GM12878 (cell line): Measurements from ENCODE around the gene ATP2A1. TPM values are rescaled to one million over a fixed set of nuclear protein-coding genes. Genes with fewer than 3 reads are reported as not detected.

Source experiments
- ATAC-seq: fragments of 200-7000 bp; cut with Tn5 transposase; 3 replicates; pipeline ENCODE4 v1.9.1; 2020; ENCODE audit warnings: mild to moderate bottlenecking, moderate library complexity
- BruUV-seq: library from RNA; stranded (reverse); fragments of 400-500 nt; replicated peaks from 2 replicates; lab custom pipeline; 2021; lab: Mats Ljungman, UMichigan
- CTCF ChIA-PET: fragments of 300-600 bp; sonication (Branson Sonifier 250); formaldehyde crosslinking; extraction: SDS; loops from one replicate; lab custom pipeline; 2021; ENCODE audit warnings: inconsistent platforms; lab: Yijun Ruan, JAX
- POLR2A ChIA-PET: fragments of 350-600 bp; formaldehyde crosslinking; extraction: SDS; loops from one replicate; lab custom pipeline; 2021; ENCODE audit warnings: inconsistent platforms; lab: Charles Lee
- RAD21 ChIA-PET: fragments of 300-600 bp; sonication (Branson Sonifier 250); formaldehyde crosslinking; loops from one replicate; lab custom pipeline; 2023; ENCODE audit warnings: antibody characterized with exemption; ENCODE audit not compliant: unreplicated experiment; lab: Charles Lee
- SMC1A ChIA-PET: fragments of 300-600 bp; sonication (Branson Sonifier 250); formaldehyde crosslinking; loops from one replicate; lab custom pipeline; 2023; ENCODE audit not compliant: unreplicated experiment, uncharacterized antibody; lab: Charles Lee
- DNase-seq: peaks from one replicate; pipeline ENCODE4 v3.0.0-alpha.2; 2011; ENCODE audit warnings: low read depth, low spot score
- FAIRE-seq: peaks from 3 replicates; lab custom pipeline; 2011; peaks lifted over from hg19 to GRCh38; lab: Jason Lieb, UNC
- H2AFZ ChIP-seq: 2 replicates; pipeline ENCODE4 v1.6.0; 2011; ENCODE audit warnings: low read depth, low read length, control low read depth; ENCODE audit not compliant: control insufficient read depth
- H3K27ac ChIP-seq: 2 replicates; pipeline ENCODE4 v1.5.1; 2011; ENCODE audit warnings: control low read depth; ENCODE audit not compliant: control insufficient read depth, insufficient read depth
- H3K27me3 ChIP-seq, 2 experiments: replicated peaks in 1 of 2; 2 replicates each; pipeline versions ENCODE4 v1.6.0 to v1.6.1; 2011; ENCODE audit warnings: low read length in 1 of 2; ENCODE audit not compliant: control insufficient read depth in 2 of 2, insufficient read depth in 2 of 2
- H3K36me3 ChIP-seq, 2 experiments: 2 replicates each; pipeline ENCODE4 v1.5.1; 2011; ENCODE audit warnings: low read length in 1 of 2; ENCODE audit not compliant: control insufficient read depth in 2 of 2, insufficient read depth in 2 of 2
- H3K4me1 ChIP-seq: 2 replicates; pipeline ENCODE4 v1.6.1; 2011; ENCODE audit warnings: mild to moderate bottlenecking, low read length, moderate library complexity, mixed read lengths; ENCODE audit not compliant: control insufficient read depth, insufficient read depth
- H3K4me2 ChIP-seq: 2 replicates; pipeline ENCODE4 v1.6.0; 2011; ENCODE audit warnings: control low read depth; ENCODE audit not compliant: control insufficient read depth, insufficient read depth
- H3K4me3 ChIP-seq: fragments of 200-600 bp; sonication (generic); 2 replicates; pipeline ENCODE4 v1.5.1; 2016
- H3K79me2 ChIP-seq: 2 replicates; pipeline ENCODE4 v1.6.0; 2011; ENCODE audit warnings: low read length; ENCODE audit not compliant: control insufficient read depth, insufficient read depth
- H3K9ac ChIP-seq: 2 replicates; pipeline ENCODE4 v1.8.0; 2011; ENCODE audit warnings: low read length, control low read depth, mixed read lengths; ENCODE audit not compliant: control insufficient read depth, insufficient read depth
- H3K9me3 ChIP-seq: replicated peaks from 3 replicates; pipeline ENCODE4 v1.5.1; 2011; ENCODE audit warnings: mild to moderate bottlenecking, low read length; ENCODE audit not compliant: control insufficient read depth, insufficient read depth
- H4K20me1 ChIP-seq: 2 replicates; pipeline ENCODE4 v1.6.0; 2011; ENCODE audit not compliant: control insufficient read depth, insufficient read depth
- BRCA1 ChIP-seq: IDR thresholded peaks from 2 replicates; pipeline ENCODE4 v1.6.1; 2011; ENCODE audit warnings: low read depth, low read length, improper control_type of control experiment
- CBX3 ChIP-seq: fragments of 200-600 bp; sonication (generic); IDR thresholded peaks from 2 replicates; pipeline ENCODE4 v1.6.1; 2016; ENCODE audit warnings: low read depth, borderline replicate concordance
- CHD2 ChIP-seq: IDR thresholded peaks from 2 replicates; pipeline ENCODE4 v1.6.1; 2011; ENCODE audit warnings: low read depth, low read length, improper control_type of control experiment, borderline replicate concordance
- CREM ChIP-seq: IDR thresholded peaks from 2 replicates; pipeline ENCODE4 v1.6.1; 2014; ENCODE audit warnings: antibody characterized with exemption, low read depth
- FOXK2 ChIP-seq: fragments of 450-650 bp; IDR thresholded peaks from 2 replicates; pipeline ENCODE4 v1.6.1; 2017; ENCODE audit warnings: mild to moderate bottlenecking, moderate library complexity
- KDM1A ChIP-seq: fragments of 200-600 bp; sonication (generic); IDR thresholded peaks from 2 replicates; pipeline ENCODE4 v1.6.1; 2016; ENCODE audit warnings: borderline replicate concordance
- MTA3 ChIP-seq: IDR thresholded peaks from 2 replicates; pipeline ENCODE4 v1.6.1; 2012; ENCODE audit warnings: low read length, inconsistent platforms, borderline replicate concordance
- MXI1 ChIP-seq: fragments of 150-350 bp; IDR thresholded peaks from 2 replicates; pipeline ENCODE4 v1.6.1; 2011; ENCODE audit warnings: low read depth, mild to moderate bottlenecking, inconsistent platforms, low read length, improper control_type of control experiment
- NFXL1 ChIP-seq: fragments of 450-650 bp; IDR thresholded peaks from 2 replicates; pipeline ENCODE4 v1.6.1; 2017; ENCODE audit warnings: antibody characterized with exemption, mild to moderate bottlenecking, borderline replicate concordance
- POLR2AphosphoS5 ChIP-seq: IDR thresholded peaks from 2 replicates; pipeline ENCODE4 v1.6.1; 2011; ENCODE audit warnings: mild to moderate bottlenecking, low read length, inconsistent platforms
- SIX5 ChIP-seq: IDR thresholded peaks from 2 replicates; pipeline ENCODE4 v1.6.1; 2011; ENCODE audit warnings: mild to moderate bottlenecking, low read depth, low read length, moderate library complexity; ENCODE audit not compliant: severe bottlenecking
- SREBF1 ChIP-seq: IDR thresholded peaks from 2 replicates; pipeline ENCODE4 v1.6.1; 2012; ENCODE audit warnings: mild to moderate bottlenecking, low read length
- SRF ChIP-seq, 2 experiments: IDR thresholded peaks; 2 replicates each; pipeline ENCODE4 v1.6.1; 2011; ENCODE audit warnings: low read depth in 2 of 2, low read length in 2 of 2, mild to moderate bottlenecking in 1 of 2, moderate library complexity in 1 of 2
- ZNF384 ChIP-seq: IDR thresholded peaks from 2 replicates; pipeline ENCODE4 v1.6.1; 2012; ENCODE audit warnings: low read depth, mild to moderate bottlenecking, low read length, improper control_type of control experiment, borderline replicate concordance
- WGBS: methylation state at CpG from one replicate; pipeline ENCODE4 v1.1.6; 2016; ENCODE audit warnings: low lambda C conversion rate; ENCODE audit not compliant: insufficient replicate concordance, insufficient coverage; ENCODE audit errors: missing lambda C conversion rate; 5-methylcytosine and 5-hydroxymethylcytosine counted together
- in situ Hi-C: fragments of 300-500 bp; cut with MboI; formaldehyde crosslinking; loops from 9 replicates; pipeline ENCODE4 v1.14.3; 2018; ENCODE audit warnings: mixed read lengths
- intact Hi-C: fragments of 100-400 bp; cut with micrococcal nuclease; formaldehyde crosslinking; loops from one replicate; pipeline ENCODE4 v1.14.2; 2022; ENCODE audit not compliant: unreplicated experiment
- polyA plus RNA-seq, 11 experiments: library from polyadenylated mRNA; depleted of rRNA in 4 of 11; unstranded in 6 of 11; stranded (reverse) in 5 of 11; fragments of >200 nt; fragmentation: Nextera tagmentation in 4 of 11; fragmentation: Illumina TruSeq in 1 of 11; extraction: Ambion mirVana in 4 of 11; extraction: Trizol in 1 of 11; gene quantifications; 1 replicate in 1 of 11; 2 replicates in 10 of 11; pipeline versions ENCODE4 v1.2.1 to v1.2.3, GENCODE V29; 2011 to 2016; ENCODE audit warnings: inconsistent platforms in 2 of 11, missing spikeins in 2 of 11, low read depth in 1 of 11
- total RNA-seq, 4 experiments: library from RNA; depleted of rRNA in 3 of 4; stranded (reverse); fragments of >200 nt in 3 of 4; fragmentation: Illumina TruSeq in 1 of 4; extraction: Trizol in 1 of 4; gene quantifications; 2 replicates each; pipeline versions ENCODE4 v1.2.1 to v1.2.3, GENCODE V29; 2013 to 2021
- TF ChIP-seq, protein P1 (sequence below): fragments of 450-650 bp; IDR thresholded peaks from 2 replicates; pipeline ENCODE4 v1.6.1; 2017; ENCODE audit warnings: low read depth, mild to moderate bottlenecking, moderate library complexity

The ATP2A1 gene
- total and polyA plus RNA-seq, 10 of the 15 experiments (the other 5 are each of a cell fraction or from before 2014, with no cell fraction given), result 0.13 to 1.7 (median 0.88) TPM

DNA sequence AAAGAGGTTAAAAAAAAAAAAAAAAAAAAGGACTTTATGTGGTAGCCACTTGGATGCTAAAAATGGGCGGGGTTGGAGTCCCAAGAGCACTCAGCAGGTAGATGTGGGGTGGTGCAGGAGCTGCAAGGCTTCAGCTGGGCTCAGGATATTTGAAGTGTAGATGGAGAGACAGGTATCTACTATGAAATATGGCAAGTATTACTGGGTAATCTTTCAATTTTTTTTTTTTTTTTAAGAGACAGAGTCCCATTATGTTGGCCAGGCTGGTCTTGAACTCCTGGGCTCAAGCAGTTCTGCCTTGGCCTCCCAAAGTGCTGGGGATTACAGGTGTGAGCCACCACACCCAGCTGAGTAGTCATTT lies 39.8 kb upstream of the ATP2A1 start:
- H3K4me2 ChIP-seq, result no peak overlapping the region
- BruUV-seq, result no TSS peak
- H4K20me1 ChIP-seq, result no peaks in the 10 kb centered on the region
- H3K27me3 ChIP-seq, result no peaks in the 10 kb centered on the region
- ChIA-PET RAD21 (interaction anchor here (0.7 kb wide), 1 partner anchor 107 kb away, joined by 3 read pairs; no protein-coding TSS in a partner anchor), CTCF (interaction anchor here (0.9 to 2.3 kb wide), 3 partner anchors 9 to 107 kb away, joined by 3 to 8 read pairs (median 4); no protein-coding TSS in a partner anchor), POLR2A (no interaction called here), SMC1A (interaction anchor here (1.0 kb wide), 1 partner anchor 106 kb away, joined by 3 read pairs; no protein-coding TSS in a partner anchor)
- H3K4me3 ChIP-seq, result no peak overlapping the region
- intact Hi-C loops (no loop called here), in situ Hi-C loops (no loop called here)
- TF ChIP-seq CBX3 (no peak), NFXL1 (no peak), CHD2 (no peak), MXI1 (no peak), BRCA1 (no peak), CREM (no peak), MTA3 (no peak), KDM1A (no peak), ZNF384 (no peak), POLR2AphosphoS5 (no peak), FOXK2 (no peak), SIX5 (no peak), SREBF1 (no peak), SRF (IDR thresholded peaks at IDR 0.05; ENCODE audit: low read depth in 2 of 2, low read length in 2 of 2) (no peak)
- TF ChIP-seq, protein P1, sequence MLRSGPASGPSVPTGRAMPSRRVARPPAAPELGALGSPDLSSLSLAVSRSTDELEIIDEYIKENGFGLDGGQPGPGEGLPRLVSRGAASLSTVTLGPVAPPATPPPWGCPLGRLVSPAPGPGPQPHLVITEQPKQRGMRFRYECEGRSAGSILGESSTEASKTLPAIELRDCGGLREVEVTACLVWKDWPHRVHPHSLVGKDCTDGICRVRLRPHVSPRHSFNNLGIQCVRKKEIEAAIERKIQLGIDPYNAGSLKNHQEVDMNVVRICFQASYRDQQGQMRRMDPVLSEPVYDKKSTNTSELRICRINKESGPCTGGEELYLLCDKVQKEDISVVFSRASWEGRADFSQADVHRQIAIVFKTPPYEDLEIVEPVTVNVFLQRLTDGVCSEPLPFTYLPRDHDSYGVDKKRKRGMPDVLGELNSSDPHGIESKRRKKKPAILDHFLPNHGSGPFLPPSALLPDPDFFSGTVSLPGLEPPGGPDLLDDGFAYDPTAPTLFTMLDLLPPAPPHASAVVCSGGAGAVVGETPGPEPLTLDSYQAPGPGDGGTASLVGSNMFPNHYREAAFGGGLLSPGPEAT, result no peak
- H2AFZ ChIP-seq, result no peak overlapping the region
- H3K9me3 ChIP-seq, result no peaks in the 10 kb centered on the region
- peaks cover 35 to 37% of the 10 kb centered on the region in 2 experiments for H3K36me3 ChIP-seq
- FAIRE-seq, result no peak
- ATAC-seq, result no peak
- no peak overlapping the region for H3K27ac ChIP-seq
- 100% methylated on average over 1 of the region's 1 CpG for WGBS
- H3K79me2 ChIP-seq, result no peaks in the 10 kb centered on the region
- no peak overlapping the region for H3K9ac ChIP-seq
- DNase-seq, result no peak
- no peaks in the 10 kb centered on the region for H3K4me1 ChIP-seq
